Measurements from ENCODE around the gene ZNF813.

GRCh38 chr19:53519446-53519845 lies 51.9 kb downstream of the ZNF813 start:
- TF ChIP-seq USF1 (IDR thresholded peaks at IDR 0.05; ENCODE audit: borderline replicate concordance, low read depth) (no peak), TAF1 (IDR thresholded peaks at IDR 0.05; ENCODE audit: borderline replicate concordance, low read depth, low read length) (no peak), CTCF (IDR thresholded peaks at IDR 0.05) (no peak)
